ENCODE data around the gene FER1L5.
A peak's percentile ranks its signal among the peaks of the same experiment; 100 is the strongest.

Gene FER1L5

GRCh38 chr2:96642564-96643360 lies at the start of gene FER1L5:
Gene FER1L5, plus strand, starts transcription at chr2:96642764. Its CDS starts 73 bp downstream, at chr2:96642837.
- peak; percentile 68 for DNase-seq (ENCODE audit: low read depth, low spot score)

- no peak for DNase-seq (ENCODE audit: low read depth, low spot score)
These were observed 48.3 kb upstream of the FER1L5 start for GRCh38 chr2:96594282-96594681.

GRCh38 chr2:96594691-96595152 lies 47.8 kb upstream of the FER1L5 start:
- no peak for DNase-seq (ENCODE audit: low read depth, low spot score)

GRCh38 chr2:96596596-96596995 lies 46.0 kb upstream of the FER1L5 start:
- DNase-seq (ENCODE audit: low read depth, low spot score), result no peak

- DNase-seq (ENCODE audit: low read depth, low spot score), result no peak
These were observed 42.6 kb upstream of the FER1L5 start for GRCh38 chr2:96599941-96600340.

GRCh38 chr2:96601382-96602292 lies 40.9 kb upstream of the FER1L5 start:
- DNase-seq (ENCODE audit: low read depth, low spot score), result no peak

GRCh38 chr2:96602330-96602823 lies 40.2 kb upstream of the FER1L5 start:
- no peak for DNase-seq (ENCODE audit: low read depth, low spot score)

GRCh38 chr2:96604104-96604503 lies 38.5 kb upstream of the FER1L5 start:
- no peak for DNase-seq (ENCODE audit: low read depth, low spot score)

- DNase-seq (ENCODE audit: low read depth, low spot score), result no peak
These were observed 33.8 kb upstream of the FER1L5 start for GRCh38 chr2:96608469-96609455.

GRCh38 chr2:96616128-96616527 lies 26.4 kb upstream of the FER1L5 start:
- no peak for DNase-seq (ENCODE audit: low read depth, low spot score)

- no peak for DNase-seq (ENCODE audit: low read depth, low spot score)
These were observed 26.0 kb upstream of the FER1L5 start for GRCh38 chr2:96616535-96616934.

GRCh38 chr2:96617012-96617411 lies 25.6 kb upstream of the FER1L5 start:
- DNase-seq (ENCODE audit: low read depth, low spot score), result no peak

GRCh38 chr2:96618596-96619283 lies 23.8 kb upstream of the FER1L5 start:
- no peak for DNase-seq (ENCODE audit: low read depth, low spot score)

- DNase-seq (ENCODE audit: low read depth, low spot score), result no peak
These were observed 20.0 kb upstream of the FER1L5 start for GRCh38 chr2:96622544-96622943.

- DNase-seq (ENCODE audit: low read depth, low spot score), result no peak
These were observed 19.4 kb upstream of the FER1L5 start for GRCh38 chr2:96623116-96623515.

GRCh38 chr2:96625571-96626552 lies 16.7 kb upstream of the FER1L5 start:
- no peak for DNase-seq (ENCODE audit: low read depth, low spot score)

- no peak for DNase-seq (ENCODE audit: low read depth, low spot score)
These were observed 16.0 kb upstream of the FER1L5 start for GRCh38 chr2:96626553-96626942.

GRCh38 chr2:96631804-96632435 lies 10.6 kb upstream of the FER1L5 start:
- DNase-seq (ENCODE audit: low read depth, low spot score), result no peak

GRCh38 chr2:96633641-96634040 lies 8.9 kb upstream of the FER1L5 start:
- no peak for DNase-seq (ENCODE audit: low read depth, low spot score)
